SK-N-SH (cell line): ENCODE data around the gene INSC. TPM values are rescaled to one million over a fixed set of nuclear protein-coding genes. Genes with fewer than 3 reads are reported as not detected.

ENCODE experiments used
- CTCF ChIA-PET: fragments of 300-600, 350-600 bp; formaldehyde crosslinking; extraction: SDS; loops from one replicate; lab custom pipeline; 2021; lab: Yijun Ruan, JAX
- POLR2A ChIA-PET: fragments of 350-600 bp; sonication (Branson Sonifier 250); formaldehyde crosslinking; extraction: SDS; loops from one replicate; lab custom pipeline; 2020; ENCODE audit warnings: antibody characterized with exemption, inconsistent platforms; lab: Yijun Ruan, JAX
- DNase-seq: peaks from one replicate; pipeline ENCODE4 v3.0.0; 2012
- H2AFZ ChIP-seq: fragments of 200-600 bp; sonication (generic); 2 replicates; pipeline ENCODE4 v1.8.1; 2016; ENCODE audit warnings: antibody characterized with exemption, mild to moderate bottlenecking, low read depth
- H3F3A ChIP-seq: fragments of 200-600 bp; sonication (generic); replicated peaks from 2 replicates; pipeline ENCODE3; 2016; ENCODE audit warnings: antibody characterized with exemption, mild to moderate bottlenecking; ENCODE audit not compliant: insufficient read depth
- H3K27ac ChIP-seq, 2 experiments: fragments of 200-500 bp in 1 of 2; fragments of 200-600 bp in 1 of 2; sonication (Bioruptor generic) in 1 of 2; sonication (generic), shearing (Covaris generic) in 1 of 2; 2 replicates each; pipeline versions ENCODE4 v1.5.1 to v1.6.1; 2014 to 2016; ENCODE audit warnings: low read depth in 2 of 2, inconsistent platforms in 1 of 2, low read length in 1 of 2, mild to moderate bottlenecking in 1 of 2, mixed read lengths in 1 of 2
- H3K27me3 ChIP-seq: fragments of 200-600 bp; sonication (generic), shearing (Covaris generic); 2 replicates; pipeline ENCODE4 v1.6.1; 2016; ENCODE audit warnings: mixed run types; ENCODE audit not compliant: insufficient read depth
- H3K36me3 ChIP-seq, 2 experiments: fragments of 200-500 bp in 1 of 2; fragments of 200-600 bp in 1 of 2; sonication (Bioruptor generic) in 1 of 2; sonication (generic) in 1 of 2; replicated peaks in 1 of 2; 2 replicates each; pipeline versions ENCODE3 to v1.5.1; 2014 to 2016; ENCODE audit warnings: low read length in 1 of 2, mild to moderate bottlenecking in 1 of 2; ENCODE audit not compliant: insufficient read depth in 2 of 2, control insufficient read depth in 1 of 2
- H3K4me1 ChIP-seq, 2 experiments: fragments of 200-500 bp in 1 of 2; fragments of 200-600 bp in 1 of 2; sonication (Bioruptor generic) in 1 of 2; sonication (generic), shearing (Covaris generic) in 1 of 2; 2 replicates each; pipeline versions ENCODE4 v1.5.1 to v1.6.1; 2014 to 2016; ENCODE audit warnings: low read depth in 1 of 2, low read length in 1 of 2, mixed run types in 1 of 2; ENCODE audit not compliant: insufficient read depth in 2 of 2, control insufficient read depth in 1 of 2
- H3K4me2 ChIP-seq: fragments of 200-600 bp; sonication (generic), shearing (Covaris generic); 2 replicates; pipeline ENCODE4 v1.6.1; 2017; ENCODE audit warnings: mixed run types
- H3K4me3 ChIP-seq, 2 experiments: fragments of 200-500 bp in 1 of 2; fragments of 200-600 bp in 1 of 2; sonication (Bioruptor generic) in 1 of 2; sonication (generic), shearing (Covaris generic) in 1 of 2; 2 replicates each; pipeline versions ENCODE4 v1.5.1 to v1.8.1; 2014 to 2016; ENCODE audit warnings: low read depth in 2 of 2, inconsistent platforms in 1 of 2, low read length in 1 of 2, mild to moderate bottlenecking in 1 of 2, mixed read lengths in 1 of 2, moderate library complexity in 1 of 2
- H3K79me2 ChIP-seq: fragments of 200-600 bp; sonication (generic); 2 replicates; pipeline ENCODE4 v1.8.1; 2017; ENCODE audit warnings: mild to moderate bottlenecking; ENCODE audit not compliant: insufficient read depth
- H3K9ac ChIP-seq: fragments of 200-600 bp; sonication (generic); 2 replicates; pipeline ENCODE4 v1.6.1; 2017; ENCODE audit warnings: mixed run types
- H3K9me2 ChIP-seq: fragments of 200-600 bp; sonication (generic); 2 replicates; pipeline ENCODE4 v1.6.1; 2017; ENCODE audit warnings: mixed run types
- H3K9me3 ChIP-seq: fragments of 200-600 bp; sonication (generic); 2 replicates; pipeline ENCODE4 v1.6.1; 2017; ENCODE audit warnings: mixed run types, mild to moderate bottlenecking, moderate library complexity
- H4K20me1 ChIP-seq: fragments of 200-600 bp; sonication (generic); 2 replicates; pipeline ENCODE4 v1.6.1; 2017; ENCODE audit warnings: mild to moderate bottlenecking, mixed run types; ENCODE audit not compliant: insufficient read depth
- FOSL2 ChIP-seq: IDR thresholded peaks from 2 replicates; pipeline ENCODE4 v1.4.0; 2012; ENCODE audit warnings: low read depth, mild to moderate bottlenecking, moderate library complexity, borderline replicate concordance
- FOXJ3 ChIP-seq: sonication (generic); formaldehyde crosslinking; IDR thresholded peaks from 2 replicates; pipeline ENCODE4 v1.5.1; 2020; ENCODE audit warnings: mild to moderate bottlenecking, missing genetic modification reagents
- FOXM1 ChIP-seq: IDR thresholded peaks from 2 replicates; pipeline ENCODE4 v1.4.0; 2012; ENCODE audit warnings: low read depth, mild to moderate bottlenecking
- GATA2 ChIP-seq: sonication (generic); formaldehyde crosslinking; IDR thresholded peaks from 2 replicates; pipeline ENCODE4 v1.5.0; 2020; ENCODE audit warnings: mild to moderate bottlenecking, missing genetic modification reagents
- JUND ChIP-seq: IDR thresholded peaks from 2 replicates; pipeline ENCODE4 v1.4.0; 2012
- POLR2AphosphoS5 ChIP-seq: IDR thresholded peaks from 2 replicates; pipeline ENCODE4 v1.6.1; 2012; ENCODE audit warnings: low read depth, low read length
- RFX5 ChIP-seq: IDR thresholded peaks from 2 replicates; pipeline ENCODE4 v1.6.1; 2012; ENCODE audit warnings: mild to moderate bottlenecking, improper control_type of control experiment, low read length
- RXRA ChIP-seq: IDR thresholded peaks from 2 replicates; pipeline ENCODE4 v1.4.0; 2012; ENCODE audit warnings: low read depth, mild to moderate bottlenecking, borderline replicate concordance
- SMC3 ChIP-seq: IDR thresholded peaks from 2 replicates; pipeline ENCODE4 v1.6.1; 2012; ENCODE audit warnings: low read depth, low read length, improper control_type of control experiment
- TAF1 ChIP-seq: IDR thresholded peaks from 2 replicates; pipeline ENCODE4 v1.6.1; 2012; ENCODE audit warnings: low read depth, mild to moderate bottlenecking, low read length, moderate library complexity, borderline replicate concordance
- TCF12 ChIP-seq: IDR thresholded peaks from 2 replicates; pipeline ENCODE4 v1.4.0; 2012
- WGBS: methylation state at CpG from one replicate; pipeline ENCODE4 v1.1.6; 2017; ENCODE audit warnings: low lambda C conversion rate; 5-methylcytosine and 5-hydroxymethylcytosine counted together
- polyA plus RNA-seq, 3 experiments: library from polyadenylated mRNA; depleted of rRNA; stranded (reverse); fragments of >200 nt; gene quantifications; 2 replicates each; pipeline ENCODE4 v1.2.3, GENCODE V29; 2012
- TF ChIP-seq, protein P1 (sequence below): fragments of 150-350 bp; IDR thresholded peaks from 2 replicates; pipeline ENCODE4 v1.6.1; 2017; ENCODE audit warnings: antibody characterized with exemption, low read length, low read depth, borderline replicate concordance
- TF ChIP-seq, protein P2 (sequence below): fragments of 200-600 bp; sonication (generic); IDR thresholded peaks from 2 replicates; pipeline ENCODE4 v1.6.1; 2017; ENCODE audit warnings: antibody characterized with exemption, mild to moderate bottlenecking, moderate library complexity

Gene INSC
- polyA plus RNA-seq, 1 of the 3 experiments (the other 2 are of a cell fraction): not detected

DNA sequence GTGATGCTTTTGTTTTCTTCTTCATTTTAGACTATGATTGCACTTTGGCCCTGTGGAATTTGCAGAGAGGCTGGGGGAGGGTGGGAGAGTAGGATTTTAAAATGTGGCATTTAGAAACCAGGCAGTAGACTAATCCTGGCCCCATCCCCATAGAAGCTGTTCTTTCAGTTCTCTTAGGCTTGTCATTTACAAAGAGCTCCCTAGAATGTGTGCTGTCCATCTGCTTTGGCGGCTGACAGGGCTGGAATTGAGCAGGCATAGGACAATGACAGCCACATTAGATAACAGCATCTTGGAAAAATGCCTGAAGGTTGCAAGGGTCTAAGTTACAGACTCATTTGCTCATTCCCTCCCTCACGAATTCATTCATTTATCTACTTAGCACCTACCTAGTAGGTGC, 9.8 kb downstream of the INSC start:
- no peak overlapping the region; the same call in 1 of the 2 replicates for H3K4me2 ChIP-seq
- no peak overlapping the region for H3K9ac ChIP-seq
- no peak for TF ChIP-seq GATA2
- no peak for TF ChIP-seq FOSL2
- no peak for TF ChIP-seq TAF1
- TF ChIP-seq FOXM1: no peak
- TF ChIP-seq, protein P1, sequence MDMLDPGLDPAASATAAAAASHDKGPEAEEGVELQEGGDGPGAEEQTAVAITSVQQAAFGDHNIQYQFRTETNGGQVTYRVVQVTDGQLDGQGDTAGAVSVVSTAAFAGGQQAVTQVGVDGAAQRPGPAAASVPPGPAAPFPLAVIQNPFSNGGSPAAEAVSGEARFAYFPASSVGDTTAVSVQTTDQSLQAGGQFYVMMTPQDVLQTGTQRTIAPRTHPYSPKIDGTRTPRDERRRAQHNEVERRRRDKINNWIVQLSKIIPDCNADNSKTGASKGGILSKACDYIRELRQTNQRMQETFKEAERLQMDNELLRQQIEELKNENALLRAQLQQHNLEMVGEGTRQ: no peak
- no peak overlapping the region for H3K4me3 ChIP-seq
- WGBS: 14% methylated on average over 2 of the region's 2 CpGs
- H3K27me3 ChIP-seq: no peaks in the 10 kb centered on the region
- no peaks in the 10 kb centered on the region for H3F3A ChIP-seq
- H3K36me3 ChIP-seq: no peaks in the 10 kb centered on the region
- H2AFZ ChIP-seq: no peak overlapping the region
- no peaks in the 10 kb centered on the region for H3K9me2 ChIP-seq
- no peaks in the 10 kb centered on the region for H3K9me3 ChIP-seq
- CTCF ChIA-PET: interaction anchor here (0.6 to 2.8 kb wide), 5 partner anchors 11 to 217 kb away, joined by 3 to 11 read pairs (median 3); partner anchors contain the start of gene CALCB
- no peaks in the 10 kb centered on the region for H4K20me1 ChIP-seq
- POLR2A ChIA-PET: no interaction called here
- no peak for DNase-seq
- no peaks in the 10 kb centered on the region for H3K79me2 ChIP-seq
- no peaks in the 10 kb centered on the region; a peak in 1 of 4 replicates for H3K4me1 ChIP-seq
- no peak overlapping the region for H3K27ac ChIP-seq

DNA sequence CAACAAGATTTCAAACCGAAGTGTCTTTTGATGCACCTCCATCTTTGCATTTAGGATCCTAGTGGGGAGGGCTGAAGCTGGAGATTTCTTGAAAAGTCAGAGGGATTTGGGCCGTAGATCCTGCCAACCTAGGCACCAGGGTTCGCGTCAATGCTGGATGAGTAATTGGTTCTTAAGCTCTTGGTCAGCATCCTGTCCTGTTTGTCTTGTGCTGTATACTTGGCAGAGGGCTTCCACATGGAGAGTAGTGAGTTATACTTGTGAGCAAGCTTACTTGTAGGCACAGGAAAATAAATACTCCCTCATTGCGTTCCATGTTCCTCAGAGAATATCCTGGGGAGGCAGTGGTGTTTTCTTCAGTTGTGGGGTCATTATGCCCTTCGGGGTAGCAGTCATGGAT, 12.6 kb downstream of the INSC start:
- H3K4me1 ChIP-seq: peaks cover 0 to 3% of the 10 kb centered on the region in 2 experiments; a peak in 1 of 4 replicates

DNA sequence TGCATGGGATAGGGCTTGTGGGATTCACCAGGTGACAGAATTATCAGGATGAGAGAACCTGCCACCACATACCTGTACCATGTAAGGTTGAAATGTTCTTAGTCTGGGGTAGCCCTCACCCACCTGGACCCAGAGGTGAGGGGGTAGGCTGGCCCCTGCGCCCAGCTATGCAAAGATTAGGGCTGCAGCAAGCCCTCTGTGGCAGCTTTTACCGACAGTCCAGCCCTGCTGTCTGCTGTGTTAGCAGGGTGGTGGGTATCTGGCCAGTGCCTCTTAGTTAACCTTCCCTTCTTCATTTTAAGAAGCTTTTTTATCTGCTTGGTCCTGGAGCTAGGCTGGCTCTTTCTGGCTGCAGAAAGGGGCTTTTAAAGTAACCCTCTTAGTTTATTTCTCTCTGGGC, 13.9 kb downstream of the INSC start:
- Histone ChIP-seq H3K4me1 (peaks cover 0 to 3% of the 10 kb centered on the region in 2 experiments; a peak in 1 of 4 replicates), H3K9me3 (no peaks in the 10 kb centered on the region), H3K27ac (no peak overlapping the region), H3K4me3 (no peak overlapping the region), H3K36me3 (no peaks in the 10 kb centered on the region), H4K20me1 (no peaks in the 10 kb centered on the region), H2AFZ (no peak overlapping the region), H3K4me2 (no peak overlapping the region), H3K27me3 (no peaks in the 10 kb centered on the region), H3K9me2 (no peaks in the 10 kb centered on the region), H3K79me2 (no peaks in the 10 kb centered on the region), H3F3A (peaks cover 5% of the 10 kb centered on the region), H3K9ac (no peak overlapping the region)
- DNase-seq: no peak
- ChIA-PET POLR2A (no interaction called here), CTCF (interaction anchor here (1.0 to 1.3 kb wide), 2 partner anchors 14 to 28 kb away, joined by 3 to 5 read pairs; partner anchors contain the start of gene INSC)
- TF ChIP-seq POLR2AphosphoS5 (no peak), FOSL2 (no peak), JUND (no peak)
- TF ChIP-seq, protein P2, sequence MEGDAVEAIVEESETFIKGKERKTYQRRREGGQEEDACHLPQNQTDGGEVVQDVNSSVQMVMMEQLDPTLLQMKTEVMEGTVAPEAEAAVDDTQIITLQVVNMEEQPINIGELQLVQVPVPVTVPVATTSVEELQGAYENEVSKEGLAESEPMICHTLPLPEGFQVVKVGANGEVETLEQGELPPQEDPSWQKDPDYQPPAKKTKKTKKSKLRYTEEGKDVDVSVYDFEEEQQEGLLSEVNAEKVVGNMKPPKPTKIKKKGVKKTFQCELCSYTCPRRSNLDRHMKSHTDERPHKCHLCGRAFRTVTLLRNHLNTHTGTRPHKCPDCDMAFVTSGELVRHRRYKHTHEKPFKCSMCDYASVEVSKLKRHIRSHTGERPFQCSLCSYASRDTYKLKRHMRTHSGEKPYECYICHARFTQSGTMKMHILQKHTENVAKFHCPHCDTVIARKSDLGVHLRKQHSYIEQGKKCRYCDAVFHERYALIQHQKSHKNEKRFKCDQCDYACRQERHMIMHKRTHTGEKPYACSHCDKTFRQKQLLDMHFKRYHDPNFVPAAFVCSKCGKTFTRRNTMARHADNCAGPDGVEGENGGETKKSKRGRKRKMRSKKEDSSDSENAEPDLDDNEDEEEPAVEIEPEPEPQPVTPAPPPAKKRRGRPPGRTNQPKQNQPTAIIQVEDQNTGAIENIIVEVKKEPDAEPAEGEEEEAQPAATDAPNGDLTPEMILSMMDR: no peak
- WGBS: no CpG with 5 or more reads among the region's 2 CpGs

More for the DNA sequence above, 12.6 kb downstream of the INSC start:
- 33% methylated on average over 6 of the region's 6 CpGs for WGBS
- Histone ChIP-seq H3K9me2 (no peaks in the 10 kb centered on the region), H3K36me3 (no peaks in the 10 kb centered on the region), H3F3A (peaks cover 5% of the 10 kb centered on the region), H2AFZ (no peak overlapping the region), H3K9me3 (no peaks in the 10 kb centered on the region), H3K79me2 (no peaks in the 10 kb centered on the region), H3K4me3 (no peak overlapping the region), H3K27ac (no peak overlapping the region), H4K20me1 (no peaks in the 10 kb centered on the region), H3K9ac (no peak overlapping the region), H3K27me3 (no peaks in the 10 kb centered on the region), H3K4me2 (no peak overlapping the region; the same call in 1 of the 2 replicates)
- no peak for TF ChIP-seq TCF12
- no peak for TF ChIP-seq RFX5
- TF ChIP-seq FOXJ3 (CRISPR knock-in tag): no peak
- no peak for TF ChIP-seq SMC3
- no peak for TF ChIP-seq TAF1
- TF ChIP-seq RXRA: no peak
- ChIA-PET POLR2A (no interaction called here), CTCF (interaction anchor here (1.0 to 2.1 kb wide), 4 partner anchors 10 to 153 kb away, joined by 3 to 6 read pairs (median 4); no protein-coding TSS in a partner anchor)
- no peak for DNase-seq
